NCI-H2107 (cell line): ENCODE data around the gene PIP5K1C.
A peak's percentile ranks its signal among the peaks of the same experiment; 100 is the strongest.

Source experiments
- DNase-seq: peaks from one replicate; lab custom pipeline; 2025; lab: John Stamatoyannopoulos, UW

PIP5K1C gene

GRCh38 chr19:3721131-3721886 lies 21.0 kb upstream of the PIP5K1C start:
- peak; percentile 83 for DNase-seq

- DNase-seq: no peak
These were observed 20.2 kb upstream of the PIP5K1C start for GRCh38 chr19:3720349-3720917.

GRCh38 chr19:3719868-3720267 lies 19.6 kb upstream of the PIP5K1C start:
- DNase-seq: no peak

GRCh38 chr19:3716147-3716668 lies 15.9 kb upstream of the PIP5K1C start:
- no peak for DNase-seq

GRCh38 chr19:3712663-3713611 lies 12.7 kb upstream of the PIP5K1C start:
- no peak for DNase-seq

- DNase-seq: peak; percentile 48
These were observed 10.1 kb upstream of the PIP5K1C start for GRCh38 chr19:3710265-3710812.

GRCh38 chr19:3708207-3708931 lies 8.1 kb upstream of the PIP5K1C start, which contains the start of gene TJP3:
Gene TJP3 (plus strand): TSS chr19:3708384. CDS start chr19:3728433, 20,049 bp downstream.
- no peak for DNase-seq

- no peak for DNase-seq
These were observed 7.6 kb upstream of the PIP5K1C start for GRCh38 chr19:3707868-3708206.

- no peak for DNase-seq
These were observed 932 bp upstream of the PIP5K1C start for GRCh38 chr19:3701200-3701599.

- DNase-seq: no peak
These were observed 477 bp downstream of the PIP5K1C start for GRCh38 chr19:3699741-3700241.

- no peak for DNase-seq
These were observed 1.1 kb downstream of the PIP5K1C start for GRCh38 chr19:3698974-3699740.

GRCh38 chr19:3698386-3698950 lies 1.8 kb downstream of the PIP5K1C start:
- DNase-seq: no peak

- DNase-seq: no peak
These were observed 2.4 kb downstream of the PIP5K1C start for GRCh38 chr19:3697671-3698385.

GRCh38 chr19:3697094-3697493 lies 3.2 kb downstream of the PIP5K1C start:
- no peak for DNase-seq

GRCh38 chr19:3696660-3696995 lies 3.6 kb downstream of the PIP5K1C start:
- no peak for DNase-seq

- DNase-seq: no peak
These were observed 4.1 kb downstream of the PIP5K1C start for GRCh38 chr19:3695986-3696659.

GRCh38 chr19:3695124-3695733 lies 5.0 kb downstream of the PIP5K1C start:
- no peak for DNase-seq

- no peak for DNase-seq
These were observed 5.7 kb downstream of the PIP5K1C start for GRCh38 chr19:3694361-3695123.
